ENCODE data around the gene AKR1B15. TPM values are rescaled to one million over a fixed set of nuclear protein-coding genes. Genes with fewer than 3 reads are reported as not detected.
"Not testable (repeated sequence)": the region's sequence is repeated elsewhere in the genome, so short reads cannot be mapped to it uniquely, and the experiment has no call there.

AKR1B15 gene
- not detected for total RNA-seq

GRCh38 chr7:134548877-134549276 lies at the start of gene AKR1B15:
AKR1B15 (plus strand) TSS chr7:134549110; CDS start chr7:134564620, 15,510 bp downstream.
- no peak within 1 kb of the TSS for H3K27ac Mint-ChIP-seq
- DNase-seq (ENCODE audit: low spot score in 2 of 2) (peak in 1 of 2 donors; percentile 20), ATAC-seq (peak; percentile 79 to 80)
- no peaks in the 10 kb centered on the region for H3K9me3 Mint-ChIP-seq
- H3K36me3 Mint-ChIP-seq = no peaks in the 10 kb centered on the region

GRCh38 chr7:134500406-134500805 lies 48.5 kb upstream of the AKR1B15 start:
- Mint-ChIP-seq H3K27ac (no peak overlapping the region), H3K36me3 (no peaks in the 10 kb centered on the region), H3K9me3 (no peaks in the 10 kb centered on the region)
- ATAC-seq = no peak
- no peak for DNase-seq (ENCODE audit: low spot score in 2 of 2)

GRCh38 chr7:134500982-134501381 lies 47.9 kb upstream of the AKR1B15 start:
- no peaks in the 10 kb centered on the region for H3K9me3 Mint-ChIP-seq
- ATAC-seq = no peak
- H3K36me3 Mint-ChIP-seq = no peaks in the 10 kb centered on the region
- H3K27ac Mint-ChIP-seq = no peak overlapping the region
- DNase-seq (ENCODE audit: low spot score in 2 of 2) = no peak

- no peak for ATAC-seq
- Mint-ChIP-seq H3K36me3 (no peaks in the 10 kb centered on the region), H3K27ac (no peak overlapping the region), H3K9me3 (no peaks in the 10 kb centered on the region)
- no peak for DNase-seq (ENCODE audit: low spot score in 2 of 2)
These were observed 46.2 kb upstream of the AKR1B15 start for GRCh38 chr7:134502463-134503371.

- no peak for ATAC-seq
- H3K36me3 Mint-ChIP-seq = no peaks in the 10 kb centered on the region
- no peak for DNase-seq (ENCODE audit: low spot score in 2 of 2)
These were observed 44.2 kb upstream of the AKR1B15 start for GRCh38 chr7:134504660-134505164.

GRCh38 chr7:134505856-134506255 lies 43.1 kb upstream of the AKR1B15 start:
- H3K36me3 Mint-ChIP-seq = no peaks in the 10 kb centered on the region
- no peaks in the 10 kb centered on the region for H3K9me3 Mint-ChIP-seq
- H3K27ac Mint-ChIP-seq = no peak overlapping the region
- ATAC-seq (no peak), DNase-seq (ENCODE audit: low spot score in 2 of 2) (no peak)

More at GRCh38 chr7:134504660-134505164, 44.2 kb upstream of the AKR1B15 start:
- H3K9me3 Mint-ChIP-seq = no peaks in the 10 kb centered on the region
- H3K27ac Mint-ChIP-seq = no peak overlapping the region

GRCh38 chr7:134509010-134509409 lies 39.9 kb upstream of the AKR1B15 start:
- ATAC-seq (no peak), DNase-seq (ENCODE audit: low spot score in 2 of 2) (no peak)
- no peak overlapping the region for H3K27ac Mint-ChIP-seq
- H3K9me3 Mint-ChIP-seq = no peaks in the 10 kb centered on the region
- H3K36me3 Mint-ChIP-seq = no peaks in the 10 kb centered on the region

GRCh38 chr7:134510646-134511045 lies 38.3 kb upstream of the AKR1B15 start:
- no peak for ATAC-seq
- no peaks in the 10 kb centered on the region for H3K36me3 Mint-ChIP-seq
- H3K9me3 Mint-ChIP-seq = no peaks in the 10 kb centered on the region
- no peak for DNase-seq (ENCODE audit: low spot score in 2 of 2)
- no peak overlapping the region for H3K27ac Mint-ChIP-seq

- ATAC-seq (peak in 1 of 2 donors; percentile 45), DNase-seq (ENCODE audit: low spot score in 2 of 2) (no peak)
- no peaks in the 10 kb centered on the region for H3K36me3 Mint-ChIP-seq
- H3K27ac Mint-ChIP-seq = no peak overlapping the region
- no peaks in the 10 kb centered on the region for H3K9me3 Mint-ChIP-seq
These were observed 36.6 kb upstream of the AKR1B15 start for GRCh38 chr7:134512271-134512670.

- DNase-seq (ENCODE audit: low spot score in 2 of 2) (peak in 1 of 2 donors; percentile 43), ATAC-seq (peak in 1 of 2 donors; percentile 77)
- Mint-ChIP-seq H3K36me3 (no peaks in the 10 kb centered on the region), H3K9me3 (no peaks in the 10 kb centered on the region), H3K27ac (no peak overlapping the region)
These were observed 35.6 kb upstream of the AKR1B15 start for GRCh38 chr7:134513169-134513752.

- no peak for DNase-seq (ENCODE audit: low spot score in 2 of 2)
- ATAC-seq = no peak
- H3K36me3 Mint-ChIP-seq = no peaks in the 10 kb centered on the region
- no peaks in the 10 kb centered on the region for H3K9me3 Mint-ChIP-seq
- H3K27ac Mint-ChIP-seq = no peak overlapping the region
These were observed 34.8 kb upstream of the AKR1B15 start for GRCh38 chr7:134514106-134514505.

GRCh38 chr7:134514663-134515062 lies 34.2 kb upstream of the AKR1B15 start:
- H3K36me3 Mint-ChIP-seq = no peaks in the 10 kb centered on the region
- DNase-seq (ENCODE audit: low spot score in 2 of 2) (peak in 1 of 2 donors; percentile 63), ATAC-seq (peak; percentile 58 to 64)

GRCh38 chr7:134515569-134516468 lies 33.1 kb upstream of the AKR1B15 start:
- H3K36me3 Mint-ChIP-seq = no peaks in the 10 kb centered on the region
- no peaks in the 10 kb centered on the region for H3K9me3 Mint-ChIP-seq
- DNase-seq (ENCODE audit: low spot score in 2 of 2) = no peak
- no peak for ATAC-seq
- no peak overlapping the region for H3K27ac Mint-ChIP-seq

More at GRCh38 chr7:134514663-134515062, 34.2 kb upstream of the AKR1B15 start:
- H3K27ac Mint-ChIP-seq = no peak overlapping the region
- no peaks in the 10 kb centered on the region for H3K9me3 Mint-ChIP-seq

- Mint-ChIP-seq H3K27ac (no peak overlapping the region), H3K9me3 (no peaks in the 10 kb centered on the region), H3K36me3 (no peaks in the 10 kb centered on the region)
- DNase-seq (ENCODE audit: low spot score in 2 of 2) (no peak), ATAC-seq (no peak)
These were observed 28.8 kb upstream of the AKR1B15 start for GRCh38 chr7:134520130-134520529.

- DNase-seq (ENCODE audit: low spot score in 2 of 2) = no peak
- Mint-ChIP-seq H3K36me3 (no peaks in the 10 kb centered on the region), H3K9me3 (no peaks in the 10 kb centered on the region), H3K27ac (no peak overlapping the region)
- ATAC-seq = no peak
These were observed 26.3 kb upstream of the AKR1B15 start for GRCh38 chr7:134522601-134523000.

GRCh38 chr7:134525449-134525848 lies 23.5 kb upstream of the AKR1B15 start:
- H3K27ac Mint-ChIP-seq; H3K9me3 Mint-ChIP-seq; H3K36me3 Mint-ChIP-seq; DNase-seq (ENCODE audit: low spot score in 2 of 2); ATAC-seq: not testable (repeated sequence)
